ENCODE results near the gene FAM24B.
"Not testable (repeated sequence)": the region's sequence is repeated elsewhere in the genome, so short reads cannot be mapped to it uniquely, and the experiment has no call there.

The FAM24B gene

GRCh38 chr10:122858042-122858441 lies 21.3 kb downstream of the FAM24B start:
- not testable (repeated sequence) for DNase-seq

- no peak for DNase-seq
Measured at GRCh38 chr10:122856902-122857301, 22.5 kb downstream of the FAM24B start.

DNA sequence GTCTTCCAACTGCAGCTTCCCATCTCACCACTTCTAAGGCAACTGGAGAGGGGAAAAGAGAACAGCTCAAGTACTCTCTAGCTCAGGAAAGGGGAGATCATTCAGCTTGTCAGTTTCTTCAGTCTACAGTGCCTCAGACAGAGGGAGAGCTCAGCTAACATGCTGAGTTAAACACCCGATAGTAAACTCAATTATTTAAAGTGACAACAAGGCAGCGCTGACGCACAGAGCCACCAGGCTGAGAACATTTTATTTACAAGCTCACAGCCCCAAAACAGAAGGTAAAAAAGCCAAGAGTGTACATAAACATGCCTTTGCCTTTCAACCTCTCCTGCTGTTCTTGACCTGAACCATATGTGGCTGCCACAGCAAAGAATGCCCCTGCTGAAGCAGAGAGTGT lies 23.6 kb downstream of the FAM24B start:
- no peak for DNase-seq

- no peak for DNase-seq
Measured at GRCh38 chr10:122854648-122855047, 24.7 kb downstream of the FAM24B start.

GRCh38 chr10:122853665-122854313 lies 25.6 kb downstream of the FAM24B start:
- no peak for DNase-seq

GRCh38 chr10:122852261-122852660 lies 27.1 kb downstream of the FAM24B start:
- no peak for DNase-seq

DNA sequence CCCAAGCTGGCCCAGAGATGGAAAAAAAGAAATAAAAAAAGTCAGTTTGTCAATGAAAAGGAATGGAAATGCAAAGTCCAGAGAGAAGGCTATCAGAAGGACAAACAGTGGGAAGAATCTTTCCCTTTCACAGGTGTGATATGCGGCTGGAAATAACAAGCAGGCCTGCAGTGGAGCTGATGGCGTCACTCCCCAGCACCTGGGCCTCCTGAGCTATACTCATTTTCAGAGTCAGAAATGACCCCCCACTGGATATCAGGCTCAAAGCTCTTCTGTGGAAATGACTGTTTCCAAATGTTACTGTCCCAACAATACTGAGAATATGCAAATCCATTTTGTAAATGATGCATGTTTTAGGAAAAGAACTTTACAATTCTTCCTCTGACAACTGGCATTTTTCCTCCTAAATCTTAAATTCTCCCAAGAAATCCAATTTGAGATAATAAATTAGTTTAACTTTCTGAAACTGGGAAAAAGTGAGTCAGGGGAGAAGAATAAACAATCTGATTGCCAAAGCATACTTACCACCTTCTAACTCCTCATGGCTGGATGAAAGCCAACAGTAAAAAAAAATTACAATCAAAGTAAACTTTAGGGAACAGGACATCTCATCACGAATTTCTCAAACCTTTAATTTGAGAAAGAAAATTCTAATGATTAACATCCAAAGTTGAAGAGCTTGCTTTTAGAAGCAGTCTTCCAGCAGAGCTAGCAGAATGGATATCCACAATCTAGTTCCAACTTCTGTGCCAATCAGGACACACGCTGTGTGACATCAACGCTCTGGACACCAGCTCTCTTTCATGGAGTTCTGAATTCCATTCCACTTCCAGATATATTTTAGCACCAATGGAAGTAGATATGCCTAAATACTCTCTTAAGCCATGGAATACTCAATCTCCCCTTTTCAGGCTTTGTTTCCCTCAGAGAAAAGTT lies 28.4 kb downstream of the FAM24B start:
- DNase-seq = no peak

DNA sequence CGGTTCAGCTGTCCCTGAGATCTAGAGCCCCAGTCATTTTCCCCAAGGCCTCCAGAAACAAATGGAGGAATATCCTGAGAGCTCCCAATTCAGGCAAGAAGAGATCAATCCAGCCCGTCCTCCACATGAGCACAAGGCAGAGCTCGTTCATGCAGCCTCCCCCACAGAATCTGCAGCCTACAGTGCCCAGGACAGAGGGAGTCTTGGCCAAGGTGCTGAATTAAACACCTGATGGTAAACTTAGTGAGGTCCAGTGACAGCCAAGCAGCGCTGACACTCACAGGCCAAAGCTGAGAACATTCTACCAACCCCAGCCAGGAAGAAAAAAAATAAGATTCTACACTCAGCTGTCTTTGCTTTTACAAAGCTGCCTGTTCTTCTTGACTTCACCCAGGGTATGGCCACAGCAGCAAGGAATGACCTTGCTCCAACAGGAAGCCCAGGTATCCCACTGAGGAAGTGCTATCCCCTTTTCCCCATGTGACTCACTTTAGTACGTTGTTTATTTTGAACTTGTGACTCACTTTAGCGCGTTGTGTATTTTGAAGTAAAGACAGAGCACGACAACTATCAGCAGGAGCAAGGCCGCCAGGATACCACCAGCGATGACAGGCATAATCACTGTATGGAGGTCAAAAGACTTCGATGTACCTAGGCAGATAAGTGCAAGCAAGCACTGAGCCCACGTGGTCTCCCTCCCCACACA lies 29.3 kb downstream of the FAM24B start:
- no peak for DNase-seq

GRCh38 chr10:122849090-122849489 lies 30.3 kb downstream of the FAM24B start:
- no peak for DNase-seq

DNA sequence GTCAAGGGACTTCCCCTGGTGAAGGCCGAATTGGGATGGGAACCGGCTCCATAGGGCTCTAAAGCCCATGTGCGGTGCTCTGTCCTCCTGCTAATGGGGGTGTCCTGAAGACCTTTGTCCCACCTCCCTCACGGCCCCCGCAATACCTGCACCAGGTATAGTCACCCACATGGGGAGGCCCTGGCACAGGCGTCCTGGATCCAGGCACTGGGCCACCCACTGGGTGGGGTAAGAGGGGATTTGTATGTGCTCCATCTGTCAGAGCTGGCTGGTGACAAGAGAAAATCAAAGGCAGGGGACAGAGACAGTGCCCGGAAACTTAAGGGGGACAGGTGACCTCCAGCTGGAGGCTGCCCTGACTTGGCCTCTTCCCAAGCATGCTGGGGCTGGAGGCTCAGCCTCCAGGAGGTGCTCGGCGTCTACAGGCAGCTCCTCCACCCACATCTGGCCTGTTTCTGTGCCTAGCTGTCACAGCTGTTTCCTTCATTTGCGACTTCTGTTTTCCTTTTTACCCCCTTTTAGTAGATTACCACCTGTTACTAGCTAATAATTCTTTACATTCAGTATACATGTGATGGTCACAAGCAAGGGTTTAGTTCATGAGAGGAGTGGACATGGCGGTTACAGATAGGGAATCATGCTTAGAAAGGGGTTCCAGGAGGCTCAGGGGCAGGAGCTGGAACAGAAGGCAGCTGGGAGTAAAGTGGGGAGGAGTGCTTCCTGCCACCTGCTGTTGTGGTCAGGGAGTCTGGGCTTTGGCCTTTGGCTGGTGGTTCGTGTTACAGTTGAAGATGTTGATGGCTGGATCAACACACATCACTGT lies 31.4 kb downstream of the FAM24B start:
- DNase-seq = no peak

DNA sequence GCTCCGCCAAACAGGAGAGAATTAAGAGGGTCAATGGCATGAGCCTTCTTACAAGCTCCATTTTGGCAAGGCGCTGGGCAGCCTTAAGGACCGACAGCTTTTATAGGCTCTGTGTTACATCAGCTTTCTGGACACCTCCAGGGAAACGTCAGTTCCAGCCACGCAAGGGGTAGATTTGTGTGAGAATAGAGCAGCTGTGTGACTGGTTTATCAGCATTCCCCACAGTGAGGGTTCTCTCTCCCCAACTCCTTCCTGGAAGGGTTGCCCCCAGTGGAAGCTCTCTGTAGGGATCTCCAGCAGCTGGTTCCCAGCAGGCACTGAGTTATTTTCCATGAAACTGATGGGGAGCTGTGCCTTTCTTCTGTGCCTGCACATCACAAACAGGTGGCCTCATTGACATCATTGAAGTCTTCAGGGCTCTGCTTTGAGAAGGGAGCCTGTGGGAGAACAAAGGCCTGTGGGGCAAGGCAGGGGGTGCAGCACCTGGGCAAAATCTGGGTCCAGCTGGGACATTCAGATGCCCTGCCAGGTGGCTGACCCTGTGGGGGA lies 33.5 kb downstream of the FAM24B start, which contains the start of gene CUZD1:
Gene CUZD1, minus strand, starts transcription at position 75 of the 550 bp plus-strand sequence. Its CDS starts 14 bp downstream, at position 61.
- no peak for DNase-seq

- DNase-seq = no peak
Measured at GRCh38 chr10:122844146-122844545, 35.2 kb downstream of the FAM24B start.

GRCh38 chr10:122841569-122841968 lies 37.8 kb downstream of the FAM24B start:
- DNase-seq = no peak

DNA sequence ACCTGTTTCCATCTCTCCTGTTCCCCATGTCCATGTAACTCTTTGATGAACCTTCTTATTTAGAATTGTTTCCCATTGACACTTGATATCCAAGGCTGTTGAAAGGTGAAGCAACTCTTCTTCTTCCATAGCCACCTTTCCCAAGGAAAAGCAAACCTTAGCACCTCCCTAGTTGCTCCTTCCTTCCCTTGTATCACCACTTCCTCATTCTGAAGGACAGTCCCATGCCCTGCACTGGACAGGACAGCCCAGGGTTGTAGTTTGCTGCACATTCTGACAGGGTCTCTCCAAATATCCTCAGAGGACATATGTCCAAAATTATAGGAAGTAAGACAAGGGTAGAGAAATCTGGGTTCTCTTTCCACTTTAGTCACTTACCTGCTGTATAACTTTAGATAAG lies 39.9 kb downstream of the FAM24B start:
- no peak for DNase-seq

DNA sequence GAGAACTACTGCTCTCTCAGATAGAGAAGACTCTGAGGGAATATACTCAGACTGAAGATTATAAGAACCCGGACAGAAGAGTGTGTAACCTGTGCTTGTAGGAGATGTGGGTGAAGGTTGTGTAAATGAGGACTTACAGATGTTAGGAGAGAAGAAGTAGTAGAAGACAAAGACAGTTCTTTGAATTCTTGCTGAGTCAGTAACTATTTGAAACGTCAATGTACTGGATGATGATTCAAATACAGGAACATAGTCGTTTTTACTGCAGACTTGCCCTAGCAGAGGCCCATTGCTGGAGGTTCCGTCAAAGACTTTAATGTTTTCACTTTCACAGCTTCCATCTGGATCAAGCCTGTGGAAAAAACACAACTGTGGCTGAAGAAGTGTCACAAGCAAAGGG lies 40.5 kb downstream of the FAM24B start:
- DNase-seq = no peak

- no peak for DNase-seq
Measured at GRCh38 chr10:122835908-122836307, 43.5 kb downstream of the FAM24B start.

DNA sequence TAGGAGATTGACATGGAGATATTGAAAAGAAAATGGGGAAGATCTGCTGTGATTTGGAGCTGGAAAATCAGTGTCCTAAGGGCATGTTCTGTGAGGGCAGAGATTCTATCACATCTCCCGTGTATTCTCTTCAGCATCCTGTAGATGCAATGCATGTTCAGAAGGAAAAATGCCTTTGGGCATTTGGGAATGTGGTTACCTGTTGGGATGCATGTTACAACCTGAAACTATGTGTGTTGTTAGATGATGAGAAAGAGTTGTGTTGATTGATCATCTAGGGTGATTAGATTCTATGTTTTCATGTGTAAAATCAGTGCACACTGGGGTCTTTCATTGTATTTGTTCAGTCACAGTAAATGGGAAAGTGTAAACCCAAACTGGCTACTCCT lies 48.4 kb downstream of the FAM24B start:
- DNase-seq = no peak

DNA sequence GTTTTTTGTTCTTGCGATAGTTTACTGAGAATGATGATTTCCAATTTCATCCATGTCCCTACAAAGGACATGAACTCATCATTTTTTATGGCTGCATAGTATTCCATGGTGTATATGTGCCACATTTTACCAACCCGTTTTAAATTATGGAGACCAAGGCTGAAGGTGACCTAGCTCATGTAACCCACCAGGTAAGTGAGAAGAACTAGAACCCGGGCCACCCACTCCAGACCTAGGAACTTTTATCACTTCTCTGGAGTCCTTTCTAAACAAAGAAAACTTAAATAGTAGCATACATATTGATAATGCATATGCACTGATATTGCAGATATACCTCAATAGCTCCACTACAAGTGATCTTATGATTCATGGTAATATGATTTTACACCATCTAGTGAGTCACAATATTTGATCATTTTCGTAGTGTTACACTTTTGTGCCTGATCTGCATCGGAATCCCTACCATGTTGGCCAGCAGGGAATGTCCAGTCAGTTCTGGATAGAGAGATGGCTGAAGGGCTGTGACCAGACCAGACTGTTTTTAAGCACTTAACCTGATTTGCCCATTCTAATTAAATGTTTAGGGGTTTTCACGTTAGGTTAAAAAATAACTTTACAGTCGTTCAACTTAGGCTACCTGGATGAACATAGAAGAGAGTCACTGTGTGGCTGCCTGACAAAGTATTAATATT lies 49.0 kb downstream of the FAM24B start:
- no peak for DNase-seq

DNA sequence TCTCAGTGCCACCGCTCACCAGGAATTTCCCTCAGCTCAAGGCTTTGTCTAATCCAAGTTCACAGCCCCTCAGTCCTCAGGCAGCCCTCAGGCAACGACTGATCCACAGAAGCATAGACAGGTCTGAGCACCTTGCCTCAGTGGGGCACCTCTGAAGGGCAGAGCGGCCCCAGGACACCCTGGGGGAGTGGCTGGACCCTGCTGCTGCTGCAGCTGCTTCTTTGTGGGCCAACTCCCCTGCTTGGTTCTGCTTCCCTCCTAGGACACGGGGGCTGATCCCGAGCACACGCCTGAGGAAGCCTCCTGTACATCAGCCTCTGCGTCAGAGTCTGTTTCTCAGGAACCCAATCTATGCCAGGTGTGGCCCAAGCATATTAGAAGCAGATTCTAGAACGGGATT lies 49.9 kb downstream of the FAM24B start:
- no peak for DNase-seq

DNA sequence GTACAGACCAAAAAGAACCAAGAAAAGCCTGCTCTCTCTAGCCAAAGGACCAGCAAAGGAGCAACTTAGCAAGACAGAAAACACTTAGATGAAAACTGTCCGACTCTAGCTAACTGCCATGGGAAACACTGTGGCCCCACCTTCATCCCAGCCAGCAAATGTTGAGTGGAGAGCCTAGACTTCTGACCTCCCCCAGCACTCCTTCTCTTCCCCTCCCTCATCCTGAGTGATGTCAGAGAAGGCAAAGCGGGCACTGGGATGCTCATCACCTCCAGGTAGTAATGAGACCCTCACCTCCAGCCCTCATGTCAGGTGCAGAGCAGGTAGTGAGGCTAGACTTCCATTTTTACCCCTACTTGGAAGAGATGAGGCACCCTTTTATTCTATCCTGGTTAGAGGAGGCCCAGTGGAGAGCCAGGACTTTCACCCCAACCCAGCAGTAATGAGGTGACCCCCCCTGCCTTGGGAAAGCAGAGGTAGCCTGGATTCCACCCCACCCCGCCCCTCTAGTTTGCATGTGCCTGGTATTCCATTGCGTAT lies 50.6 kb downstream of the FAM24B start:
- no peak for DNase-seq

DNA sequence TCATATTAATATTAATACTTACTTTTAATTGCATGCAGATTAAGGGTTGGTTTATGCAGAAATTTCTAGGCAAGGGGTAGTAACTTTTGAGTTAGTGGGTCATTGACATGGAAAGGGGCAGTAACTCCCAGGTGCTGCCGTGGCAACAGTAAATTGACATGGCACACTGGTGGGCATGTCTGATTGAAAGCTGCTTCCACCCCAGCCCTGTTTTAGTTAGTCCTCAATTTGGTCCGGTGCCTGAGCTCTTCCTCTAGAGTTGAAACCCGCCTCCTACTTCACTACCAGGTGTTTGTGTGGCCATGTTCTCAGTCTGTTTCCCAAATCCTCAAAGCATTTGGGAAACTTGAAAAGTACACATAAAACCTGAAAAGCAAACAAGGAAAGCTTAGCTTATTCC lies 52.1 kb downstream of the FAM24B start:
- no peak for DNase-seq

Data from activated CD8-positive, alpha-beta memory T cell treated with anti-CD3 and anti-CD28 coated beads for 24 hours (primary cell).